Measurements from ENCODE around the gene SH3RF2. TPM values are rescaled to one million over a fixed set of nuclear protein-coding genes. Genes with fewer than 3 reads are reported as not detected.

Gene SH3RF2
- total and polyA plus RNA-seq, 4 donors, result 1.0 to 10.5 (median 4.9) TPM

- Histone ChIP-seq H3K36me3 (ENCODE audit: control insufficient read depth in 4 of 4, insufficient read depth in 3 of 4, low read depth in 1 of 4, low read length in 3 of 4) (no peaks in the 10 kb centered on the region), H3K27me3 (ENCODE audit: control insufficient read depth in 4 of 4, insufficient read depth in 4 of 4, low read length in 3 of 4) (no peaks in the 10 kb centered on the region), H3K27ac (ENCODE audit: low read depth in 1 of 2, low read length in 2 of 2) (peak overlapping the region; percentile 46 to 47), H3K4me1 (ENCODE audit: control insufficient read depth in 4 of 4, insufficient read depth in 4 of 4, low read length in 3 of 4) (peaks cover 9 to 63% (median 49%) of the 10 kb centered on the region in 4 donors), H3K9me3 (ENCODE audit: control insufficient read depth in 4 of 4, low read length in 3 of 4) (no peaks in the 10 kb centered on the region), H3K4me3 (ENCODE audit: low read depth in 1 of 3, low read length in 3 of 3) (peak overlapping the region in 1 of 3 donors; percentile 1), H3K9ac (ENCODE audit: low read depth in 1 of 2, low read length in 2 of 2) (no peak overlapping the region)
- TF ChIP-seq RAD21 (IDR thresholded peaks at IDR 0.05) (peak; percentile 30 to 54), MAX (IDR thresholded peaks at IDR 0.05) (peak; percentile 75), GABPA (IDR thresholded peaks at IDR 0.05 in 1 of 2, conservative IDR thresholded peaks at IDR 0.05 in 1 of 2) (no peak), HNF4G (IDR thresholded peaks at IDR 0.05) (peak; percentile 76), RXRA (IDR thresholded peaks at IDR 0.05) (peak; percentile 69 to 76), TAF1 (conservative IDR thresholded peaks at IDR 0.05) (no peak), CTCF (IDR thresholded peaks at IDR 0.05; ENCODE audit: low read depth, low read length, missing input control) (no peak), YY1 (IDR thresholded peaks at IDR 0.05) (peak; percentile 75), HNF4A (conservative IDR thresholded peaks at IDR 0.05) (peak; percentile 86 to 89), EGR1 (IDR thresholded peaks at IDR 0.05; ENCODE audit: low read depth in 2 of 2) (no peak), FOXA2 (IDR thresholded peaks at IDR 0.05) (peak; percentile 36), SP1 (IDR thresholded peaks at IDR 0.05) (peak; percentile 81), JUND (IDR thresholded peaks at IDR 0.05) (peak; percentile 56 to 63), FOXA1 (IDR thresholded peaks at IDR 0.05) (no peak), NR2F2 (IDR thresholded peaks at IDR 0.05) (no peak)
- TF ChIP-seq, protein P1, sequence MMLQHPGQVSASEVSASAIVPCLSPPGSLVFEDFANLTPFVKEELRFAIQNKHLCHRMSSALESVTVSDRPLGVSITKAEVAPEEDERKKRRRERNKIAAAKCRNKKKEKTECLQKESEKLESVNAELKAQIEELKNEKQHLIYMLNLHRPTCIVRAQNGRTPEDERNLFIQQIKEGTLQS (IDR thresholded peaks at IDR 0.05), result no peak
- TF ChIP-seq, protein P2, sequence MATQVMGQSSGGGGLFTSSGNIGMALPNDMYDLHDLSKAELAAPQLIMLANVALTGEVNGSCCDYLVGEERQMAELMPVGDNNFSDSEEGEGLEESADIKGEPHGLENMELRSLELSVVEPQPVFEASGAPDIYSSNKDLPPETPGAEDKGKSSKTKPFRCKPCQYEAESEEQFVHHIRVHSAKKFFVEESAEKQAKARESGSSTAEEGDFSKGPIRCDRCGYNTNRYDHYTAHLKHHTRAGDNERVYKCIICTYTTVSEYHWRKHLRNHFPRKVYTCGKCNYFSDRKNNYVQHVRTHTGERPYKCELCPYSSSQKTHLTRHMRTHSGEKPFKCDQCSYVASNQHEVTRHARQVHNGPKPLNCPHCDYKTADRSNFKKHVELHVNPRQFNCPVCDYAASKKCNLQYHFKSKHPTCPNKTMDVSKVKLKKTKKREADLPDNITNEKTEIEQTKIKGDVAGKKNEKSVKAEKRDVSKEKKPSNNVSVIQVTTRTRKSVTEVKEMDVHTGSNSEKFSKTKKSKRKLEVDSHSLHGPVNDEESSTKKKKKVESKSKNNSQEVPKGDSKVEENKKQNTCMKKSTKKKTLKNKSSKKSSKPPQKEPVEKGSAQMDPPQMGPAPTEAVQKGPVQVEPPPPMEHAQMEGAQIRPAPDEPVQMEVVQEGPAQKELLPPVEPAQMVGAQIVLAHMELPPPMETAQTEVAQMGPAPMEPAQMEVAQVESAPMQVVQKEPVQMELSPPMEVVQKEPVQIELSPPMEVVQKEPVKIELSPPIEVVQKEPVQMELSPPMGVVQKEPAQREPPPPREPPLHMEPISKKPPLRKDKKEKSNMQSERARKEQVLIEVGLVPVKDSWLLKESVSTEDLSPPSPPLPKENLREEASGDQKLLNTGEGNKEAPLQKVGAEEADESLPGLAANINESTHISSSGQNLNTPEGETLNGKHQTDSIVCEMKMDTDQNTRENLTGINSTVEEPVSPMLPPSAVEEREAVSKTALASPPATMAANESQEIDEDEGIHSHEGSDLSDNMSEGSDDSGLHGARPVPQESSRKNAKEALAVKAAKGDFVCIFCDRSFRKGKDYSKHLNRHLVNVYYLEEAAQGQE (IDR thresholded peaks at IDR 0.05), result peak; percentile 25
- TF ChIP-seq, protein P3, sequence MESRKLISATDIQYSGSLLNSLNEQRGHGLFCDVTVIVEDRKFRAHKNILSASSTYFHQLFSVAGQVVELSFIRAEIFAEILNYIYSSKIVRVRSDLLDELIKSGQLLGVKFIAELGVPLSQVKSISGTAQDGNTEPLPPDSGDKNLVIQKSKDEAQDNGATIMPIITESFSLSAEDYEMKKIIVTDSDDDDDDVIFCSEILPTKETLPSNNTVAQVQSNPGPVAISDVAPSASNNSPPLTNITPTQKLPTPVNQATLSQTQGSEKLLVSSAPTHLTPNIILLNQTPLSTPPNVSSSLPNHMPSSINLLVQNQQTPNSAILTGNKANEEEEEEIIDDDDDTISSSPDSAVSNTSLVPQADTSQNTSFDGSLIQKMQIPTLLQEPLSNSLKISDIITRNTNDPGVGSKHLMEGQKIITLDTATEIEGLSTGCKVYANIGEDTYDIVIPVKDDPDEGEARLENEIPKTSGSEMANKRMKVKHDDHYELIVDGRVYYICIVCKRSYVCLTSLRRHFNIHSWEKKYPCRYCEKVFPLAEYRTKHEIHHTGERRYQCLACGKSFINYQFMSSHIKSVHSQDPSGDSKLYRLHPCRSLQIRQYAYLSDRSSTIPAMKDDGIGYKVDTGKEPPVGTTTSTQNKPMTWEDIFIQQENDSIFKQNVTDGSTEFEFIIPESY (IDR thresholded peaks at IDR 0.05), result peak; percentile 52
- no peak for DNase-seq (ENCODE audit: low spot score)
- WGBS, result 31% methylated on average over 7 of the region's 7 CpGs
Observed at GRCh38 chr5:145979270-145980223, 43.2 kb downstream of the SH3RF2 start.

Measured in liver (tissue), 9 donors.